Measurements from ENCODE around the gene VPS37D. TPM values are rescaled to one million over a fixed set of nuclear protein-coding genes. Genes with fewer than 3 reads are reported as not detected.

VPS37D gene
- total RNA-seq, 1 experiment from 2014 or later = 4.4 TPM

DNA sequence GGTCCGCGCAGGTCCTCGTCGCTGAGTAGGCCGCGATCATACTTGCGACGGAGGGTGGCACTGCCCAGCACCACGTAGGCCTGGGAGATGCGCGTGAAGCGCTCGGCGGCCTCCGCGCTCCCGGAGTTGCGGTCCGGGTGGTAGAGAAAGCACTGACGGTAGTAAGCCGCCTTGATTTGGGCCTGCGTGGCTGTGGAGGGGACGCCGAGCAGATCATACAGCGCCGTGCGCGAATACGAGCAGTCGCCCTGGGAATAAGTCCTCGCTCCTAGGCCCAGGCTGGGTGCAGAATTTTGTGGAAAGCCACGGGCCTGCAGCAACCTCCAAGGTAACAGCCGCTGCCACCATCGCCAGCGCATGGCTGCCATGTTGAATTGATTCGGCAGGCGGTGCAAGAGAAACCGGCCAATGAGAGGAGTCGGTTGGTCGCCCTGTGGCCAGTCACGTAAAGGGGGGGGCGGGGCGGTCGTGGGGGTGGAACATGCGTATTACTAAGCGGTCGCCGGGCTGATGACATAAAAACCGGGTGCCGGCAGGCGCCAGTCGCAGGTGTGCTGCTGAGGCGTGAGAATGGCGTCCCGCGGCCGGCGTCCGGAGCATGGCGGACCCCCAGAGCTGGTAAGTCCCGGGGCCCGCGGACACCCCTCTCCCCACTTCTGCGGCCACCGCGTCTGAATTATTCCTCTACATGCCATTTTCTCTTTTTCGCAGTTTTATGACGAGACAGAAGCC is 15.6 kb downstream of the VPS37D start, which contains the start of the genes BUD23 and DNAJC30:
Gene BUD23 (plus strand): TSS at position 542 of the 732 bp plus-strand sequence. CDS start 29 bp downstream, at position 571.
Gene DNAJC30 (minus strand): TSS at position 398 of the 732 bp plus-strand sequence. CDS start 30 bp downstream, at position 368.
- ChIA-PET CTCF (interaction anchor here (0.7 kb wide), 1 partner anchor 62 kb away, joined by 3 read pairs; no protein-coding TSS in a partner anchor), POLR2A (interaction anchor here (0.9 kb wide), 1 partner anchor 15 kb away, joined by 4 read pairs; no protein-coding TSS in a partner anchor)
- H3K4me1 ChIP-seq (ENCODE audit: control insufficient read depth, insufficient read depth, low read length) = peaks cover 25% of the 10 kb centered on the region
- H3K9me3 ChIP-seq (ENCODE audit: control insufficient read depth, insufficient read depth, low read depth, low read length) = no peaks in the 10 kb centered on the region
- H3K27me3 ChIP-seq (ENCODE audit: control insufficient read depth, insufficient read depth, low read length) = no peaks in the 10 kb centered on the region
- peak within 1 kb of the TSS; percentile 86 for H3K27ac ChIP-seq (ENCODE audit: low read length)
- intact Hi-C loops (cut with micrococcal nuclease; ENCODE audit: unreplicated experiment) (no loop called here), in situ Hi-C loops (cut with HindIII; ENCODE audit: low pct_unique_long_range_greater_than_20kb, low sequenced_read_pairs) (no loop called here)
- TF ChIP-seq, protein P1, sequence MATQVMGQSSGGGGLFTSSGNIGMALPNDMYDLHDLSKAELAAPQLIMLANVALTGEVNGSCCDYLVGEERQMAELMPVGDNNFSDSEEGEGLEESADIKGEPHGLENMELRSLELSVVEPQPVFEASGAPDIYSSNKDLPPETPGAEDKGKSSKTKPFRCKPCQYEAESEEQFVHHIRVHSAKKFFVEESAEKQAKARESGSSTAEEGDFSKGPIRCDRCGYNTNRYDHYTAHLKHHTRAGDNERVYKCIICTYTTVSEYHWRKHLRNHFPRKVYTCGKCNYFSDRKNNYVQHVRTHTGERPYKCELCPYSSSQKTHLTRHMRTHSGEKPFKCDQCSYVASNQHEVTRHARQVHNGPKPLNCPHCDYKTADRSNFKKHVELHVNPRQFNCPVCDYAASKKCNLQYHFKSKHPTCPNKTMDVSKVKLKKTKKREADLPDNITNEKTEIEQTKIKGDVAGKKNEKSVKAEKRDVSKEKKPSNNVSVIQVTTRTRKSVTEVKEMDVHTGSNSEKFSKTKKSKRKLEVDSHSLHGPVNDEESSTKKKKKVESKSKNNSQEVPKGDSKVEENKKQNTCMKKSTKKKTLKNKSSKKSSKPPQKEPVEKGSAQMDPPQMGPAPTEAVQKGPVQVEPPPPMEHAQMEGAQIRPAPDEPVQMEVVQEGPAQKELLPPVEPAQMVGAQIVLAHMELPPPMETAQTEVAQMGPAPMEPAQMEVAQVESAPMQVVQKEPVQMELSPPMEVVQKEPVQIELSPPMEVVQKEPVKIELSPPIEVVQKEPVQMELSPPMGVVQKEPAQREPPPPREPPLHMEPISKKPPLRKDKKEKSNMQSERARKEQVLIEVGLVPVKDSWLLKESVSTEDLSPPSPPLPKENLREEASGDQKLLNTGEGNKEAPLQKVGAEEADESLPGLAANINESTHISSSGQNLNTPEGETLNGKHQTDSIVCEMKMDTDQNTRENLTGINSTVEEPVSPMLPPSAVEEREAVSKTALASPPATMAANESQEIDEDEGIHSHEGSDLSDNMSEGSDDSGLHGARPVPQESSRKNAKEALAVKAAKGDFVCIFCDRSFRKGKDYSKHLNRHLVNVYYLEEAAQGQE (IDR thresholded peaks at IDR 0.05; ENCODE audit: insufficient read depth in 1 of 2, low read depth in 2 of 2, low read length in 1 of 2) = 0 out of 4 replicates have a peak, but pooled peaks of 1 of the 2 experiments have one; percentile 5
- TF ChIP-seq SIN3A (IDR thresholded peaks at IDR 0.05; ENCODE audit: borderline replicate concordance, insufficient read depth, low read depth, low read length) (peak; percentile 94; the same call in 1 of the 2 replicates), POLR2AphosphoS5 (IDR thresholded peaks at IDR 0.05; ENCODE audit: low read depth, low read length) (peak; percentile 90), TCF7L2 (IDR thresholded peaks at IDR 0.05; ENCODE audit: low read depth, low read length) (no peak)
- TF ChIP-seq, protein P2, sequence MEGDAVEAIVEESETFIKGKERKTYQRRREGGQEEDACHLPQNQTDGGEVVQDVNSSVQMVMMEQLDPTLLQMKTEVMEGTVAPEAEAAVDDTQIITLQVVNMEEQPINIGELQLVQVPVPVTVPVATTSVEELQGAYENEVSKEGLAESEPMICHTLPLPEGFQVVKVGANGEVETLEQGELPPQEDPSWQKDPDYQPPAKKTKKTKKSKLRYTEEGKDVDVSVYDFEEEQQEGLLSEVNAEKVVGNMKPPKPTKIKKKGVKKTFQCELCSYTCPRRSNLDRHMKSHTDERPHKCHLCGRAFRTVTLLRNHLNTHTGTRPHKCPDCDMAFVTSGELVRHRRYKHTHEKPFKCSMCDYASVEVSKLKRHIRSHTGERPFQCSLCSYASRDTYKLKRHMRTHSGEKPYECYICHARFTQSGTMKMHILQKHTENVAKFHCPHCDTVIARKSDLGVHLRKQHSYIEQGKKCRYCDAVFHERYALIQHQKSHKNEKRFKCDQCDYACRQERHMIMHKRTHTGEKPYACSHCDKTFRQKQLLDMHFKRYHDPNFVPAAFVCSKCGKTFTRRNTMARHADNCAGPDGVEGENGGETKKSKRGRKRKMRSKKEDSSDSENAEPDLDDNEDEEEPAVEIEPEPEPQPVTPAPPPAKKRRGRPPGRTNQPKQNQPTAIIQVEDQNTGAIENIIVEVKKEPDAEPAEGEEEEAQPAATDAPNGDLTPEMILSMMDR (IDR thresholded peaks at IDR 0.05) = no peak
- DNase-seq (ENCODE audit: low read depth, low spot score) = peak; percentile 80
- peaks cover 10% of the 10 kb centered on the region for H3K36me3 ChIP-seq (ENCODE audit: control insufficient read depth, insufficient read depth, low read length)
- peak within 1 kb of the TSS; percentile 66 to 98 for H3K4me3 ChIP-seq (ENCODE audit: low read depth in 2 of 2, low read length in 2 of 2)
- peak; percentile 95 for ATAC-seq
- BruUV-seq (replicated peaks) = no TSS peak

DNA sequence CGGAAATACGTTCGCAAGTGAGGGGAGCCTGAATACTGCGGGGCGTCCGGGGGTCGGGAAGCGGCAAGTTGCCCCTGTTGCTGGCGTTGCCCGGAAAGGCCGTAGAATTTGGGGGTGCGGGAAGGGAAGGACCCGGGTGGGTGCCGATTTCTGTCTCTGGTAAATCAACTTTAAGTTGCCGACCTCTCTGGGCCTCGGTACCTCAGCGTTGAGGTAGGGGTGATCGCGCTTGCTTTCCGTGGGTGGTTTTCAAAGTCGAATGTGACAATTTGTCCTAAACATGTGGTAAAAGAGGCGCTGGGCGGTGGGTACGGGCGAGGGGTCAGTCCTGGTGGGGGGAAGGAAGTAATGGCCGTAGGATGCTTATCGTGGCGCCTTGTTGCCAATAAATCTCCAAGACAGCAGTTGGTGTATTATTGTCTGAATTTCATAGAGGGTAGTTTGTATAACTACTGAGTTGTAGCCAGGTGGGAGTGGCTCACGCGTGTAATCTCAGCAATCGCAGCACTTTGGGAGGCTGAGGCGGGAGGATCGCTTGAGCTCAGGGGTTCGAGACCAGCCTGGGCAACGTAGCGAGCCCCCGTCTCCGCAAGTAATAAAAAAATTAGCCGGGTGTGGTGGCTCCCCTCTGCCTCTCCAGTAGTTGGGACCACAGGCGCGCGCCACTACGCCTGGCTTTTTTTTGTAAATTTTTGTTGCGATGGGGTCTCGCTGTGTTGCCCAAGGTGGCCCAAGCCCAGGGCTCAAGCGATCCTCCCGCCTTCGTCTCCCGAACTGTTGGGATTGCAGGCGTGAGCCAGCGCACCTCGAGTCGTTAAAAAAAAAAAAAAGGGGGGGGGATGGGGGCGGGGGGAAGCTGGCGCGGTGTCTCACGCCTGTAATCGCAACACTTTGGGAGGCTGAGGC is 16.4 kb downstream of the VPS37D start:
- Histone ChIP-seq H3K4me3 (ENCODE audit: low read depth in 2 of 2, low read length in 2 of 2) (peak overlapping the region; percentile 66 to 98), H3K4me1 (ENCODE audit: control insufficient read depth, insufficient read depth, low read length) (peaks cover 25% of the 10 kb centered on the region), H3K36me3 (ENCODE audit: control insufficient read depth, insufficient read depth, low read length) (peaks cover 15% of the 10 kb centered on the region), H3K27ac (ENCODE audit: low read length) (peak overlapping the region; percentile 80), H3K9me3 (ENCODE audit: control insufficient read depth, insufficient read depth, low read depth, low read length) (no peaks in the 10 kb centered on the region), H3K27me3 (ENCODE audit: control insufficient read depth, insufficient read depth, low read length) (no peaks in the 10 kb centered on the region)
- no peak for TF ChIP-seq POLR2AphosphoS5 (IDR thresholded peaks at IDR 0.05; ENCODE audit: low read depth, low read length)
- TF ChIP-seq SIN3A (IDR thresholded peaks at IDR 0.05; ENCODE audit: borderline replicate concordance, insufficient read depth, low read depth, low read length) = no peak
- TF ChIP-seq, protein P2 (IDR thresholded peaks at IDR 0.05) = no peak
- TF ChIP-seq TCF7L2 (IDR thresholded peaks at IDR 0.05; ENCODE audit: low read depth, low read length) = no peak
- TF ChIP-seq, protein P1 (IDR thresholded peaks at IDR 0.05; ENCODE audit: insufficient read depth in 1 of 2, low read depth in 2 of 2, low read length in 1 of 2) = no peak
- BruUV-seq (replicated peaks) = TSS peak; percentile 93
- POLR2A ChIA-PET = interaction anchor here (0.6 to 0.9 kb wide), 6 partner anchors 12 to 405 kb away, joined by 3 to 8 read pairs (median 4); no protein-coding TSS in a partner anchor
- peak; percentile 12 for ATAC-seq
- intact Hi-C loops (cut with micrococcal nuclease; ENCODE audit: unreplicated experiment) (no loop called here), in situ Hi-C loops (cut with HindIII; ENCODE audit: low pct_unique_long_range_greater_than_20kb, low sequenced_read_pairs) (no loop called here)
- CTCF ChIA-PET = interaction anchor here (0.6 to 1.1 kb wide), 3 partner anchors 11 to 61 kb away, joined by 3 to 11 read pairs (median 3); no protein-coding TSS in a partner anchor
- no peak for DNase-seq (ENCODE audit: low read depth, low spot score)
